Right cardiac atrium (tissue), 5 donors: ENCODE data around the gene FAM83C. TPM values are rescaled to one million over a fixed set of nuclear protein-coding genes. Genes with fewer than 3 reads are reported as not detected.

Experiments
- ATAC-seq, 2 donors: fragments of 200-7000 bp; cut with Tn5 transposase; one replicate each; pipeline versions ENCODE4 v1.8.0 to v1.9.1; 2020; ENCODE audit warnings: moderate library complexity in 2 of 2, mild to moderate bottlenecking in 1 of 2
- DNase-seq, 3 donors: peaks; one replicate each; pipeline ENCODE4 v3.0.0-alpha.2; 2020
- H3K27ac ChIP-seq: one replicate; pipeline ENCODE4 v1.5.1; 2013; ENCODE audit warnings: mild to moderate bottlenecking, low read length, control low read depth, moderate library complexity
- H3K27me3 ChIP-seq: one replicate; pipeline ENCODE4 v1.6.1; 2013; ENCODE audit not compliant: control insufficient read depth, insufficient read depth
- H3K4me1 ChIP-seq: one replicate; pipeline ENCODE4 v1.6.1; 2013; ENCODE audit warnings: low read length; ENCODE audit not compliant: control insufficient read depth, insufficient read depth
- H3K4me3 ChIP-seq: one replicate; pipeline ENCODE4 v1.5.1; 2013; ENCODE audit warnings: low read length, control low read depth
- H3K9me3 ChIP-seq: one replicate; pipeline ENCODE4 v1.6.1; 2013; ENCODE audit warnings: low read length; ENCODE audit not compliant: control insufficient read depth
- WGBS: extraction: QIAGEN DNeasy Blood & Tissue Kit; methylation state at CpG from one replicate; pipeline ENCODE4 v1.1.7; 2013; 5-methylcytosine and 5-hydroxymethylcytosine counted together
- intact Hi-C, 4 donors: fragments of 100-400 bp; cut with DNase I; formaldehyde crosslinking; loops; one replicate each; pipeline versions ENCODE4 v1.11.0 to v1.14.0; 2022 to 2023
- polyA plus RNA-seq: library from polyadenylated mRNA; stranded (reverse); fragments of 200-250 nt; gene quantifications from one replicate; pipeline ENCODE4 v1.2.3, GENCODE V29; 2013
- total RNA-seq, 4 donors: library from RNA; stranded (reverse); fragmentation: NEBNext Ultra II Directional; extraction: Animal tissue kit (Norgen Biotek cat#: 25700); gene quantifications; one replicate each; pipeline ENCODE4 v1.2.1, GENCODE V29; 2021
- donor health status: healthy with polysubstance abuse.
- donor health status: DM: no; HTN: yes; CAD: no.
- donor health status: DM: no; HTN: no; CAD: no.
- donor health status: DM: no; HTN: yes; CAD: no; lungs with severe emphysema.
- donor health status: DM: yes; HTN: yes; CAD: no.

Gene FAM83C
- total and polyA plus RNA-seq, 5 donors: not detected

GRCh38 chr20:35279040-35279439, 13.2 kb downstream of the FAM83C start:
- DNase-seq: no peak
- no peaks in the 10 kb centered on the region for H3K27me3 ChIP-seq
- H3K4me1 ChIP-seq: peaks cover 2% of the 10 kb centered on the region
- ATAC-seq: no peak
- no peak overlapping the region for H3K27ac ChIP-seq
- H3K4me3 ChIP-seq: no peak overlapping the region
- WGBS: 83% methylated on average over 5 of the region's 5 CpGs
- intact Hi-C loops: loop anchor here in 1 of 4 donors (10.0 kb wide), 1 partner anchor 434 kb away; no protein-coding TSS in a partner anchor
- no peaks in the 10 kb centered on the region for H3K9me3 ChIP-seq

GRCh38 chr20:35277531-35278395, 14.5 kb downstream of the FAM83C start, which contains the start of gene MMP24OS:
Gene MMP24OS (minus strand): TSS chr20:35278122. CDS start chr20:35277929, 193 bp downstream.
- Histone ChIP-seq H3K27ac (peak within 1 kb of the TSS; percentile 95), H3K9me3 (no peaks in the 10 kb centered on the region), H3K27me3 (no peaks in the 10 kb centered on the region), H3K4me1 (no peaks in the 10 kb centered on the region), H3K4me3 (peak within 1 kb of the TSS; percentile 77)
- peak; percentile 93 to 97 (median 97) for DNase-seq
- peak; percentile 93 to 97 for ATAC-seq
- intact Hi-C loops: loop anchor here in 1 of 4 donors (10.0 kb wide), 1 partner anchor 433 kb away; no protein-coding TSS in a partner anchor
- WGBS: under 1% methylated on average over 76 of the region's 76 CpGs

GRCh38 chr20:35277127-35277526, 15.1 kb downstream of the FAM83C start:
- peak in 1 of 3 donors; percentile 45 for DNase-seq
- Histone ChIP-seq H3K27ac (peak overlapping the region; percentile 86), H3K27me3 (no peaks in the 10 kb centered on the region), H3K4me1 (no peaks in the 10 kb centered on the region), H3K9me3 (no peaks in the 10 kb centered on the region), H3K4me3 (peak overlapping the region; percentile 77)
- no peak for ATAC-seq
- 8% methylated on average over 10 of the region's 10 CpGs for WGBS
- intact Hi-C loops: loop anchor here in 1 of 4 donors (10.0 kb wide), 1 partner anchor 432 kb away; no protein-coding TSS in a partner anchor

- intact Hi-C loops: loop anchor here in 1 of 4 donors (10.0 kb wide), 1 partner anchor 432 kb away; no protein-coding TSS in a partner anchor
- ATAC-seq (no peak), DNase-seq (peak in 1 of 3 donors; percentile 55)
- WGBS: 89% methylated on average over 6 of the region's 6 CpGs
- Histone ChIP-seq H3K9me3 (no peaks in the 10 kb centered on the region), H3K4me3 (no peak overlapping the region), H3K4me1 (no peaks in the 10 kb centered on the region), H3K27me3 (no peaks in the 10 kb centered on the region), H3K27ac (no peak overlapping the region)
These were observed 15.8 kb downstream of the FAM83C start for GRCh38 chr20:35276408-35276807.

- Histone ChIP-seq H3K9me3 (no peaks in the 10 kb centered on the region), H3K4me1 (no peaks in the 10 kb centered on the region), H3K4me3 (no peak overlapping the region), H3K27ac (no peak overlapping the region), H3K27me3 (no peaks in the 10 kb centered on the region)
- DNase-seq (no peak), ATAC-seq (no peak)
- intact Hi-C loops: loop anchor here in 1 of 4 donors (10.0 kb wide), 1 partner anchor 431 kb away; no protein-coding TSS in a partner anchor
- 88% methylated on average over 12 of the region's 12 CpGs for WGBS
These were observed 16.4 kb downstream of the FAM83C start for GRCh38 chr20:35275741-35276251.

GRCh38 chr20:35274172-35275092, 17.8 kb downstream of the FAM83C start:
- Histone ChIP-seq H3K4me3 (no peak overlapping the region), H3K9me3 (no peaks in the 10 kb centered on the region), H3K27me3 (no peaks in the 10 kb centered on the region), H3K27ac (no peak overlapping the region), H3K4me1 (no peaks in the 10 kb centered on the region)
- DNase-seq: peak in 1 of 3 donors; percentile 65
- 88% methylated on average over 24 of the region's 24 CpGs for WGBS
- intact Hi-C loops: loop anchor here in 1 of 4 donors (10.0 kb wide), 1 partner anchor 430 kb away; no protein-coding TSS in a partner anchor
- no peak for ATAC-seq

GRCh38 chr20:35273449-35274171, 18.6 kb downstream of the FAM83C start:
- H3K4me1 ChIP-seq: no peaks in the 10 kb centered on the region
- H3K27ac ChIP-seq: no peak overlapping the region
- no peak overlapping the region for H3K4me3 ChIP-seq
- H3K27me3 ChIP-seq: no peaks in the 10 kb centered on the region
- 76% methylated on average over 13 of the region's 13 CpGs for WGBS
- DNase-seq (peak in 1 of 3 donors; percentile 65), ATAC-seq (no peak)
- no peaks in the 10 kb centered on the region for H3K9me3 ChIP-seq
- intact Hi-C loops: loop anchor here in 1 of 4 donors (10.0 kb wide), 1 partner anchor 429 kb away; no protein-coding TSS in a partner anchor

GRCh38 chr20:35271904-35272303, 20.3 kb downstream of the FAM83C start:
- H3K27ac ChIP-seq: no peak overlapping the region
- H3K4me3 ChIP-seq: no peak overlapping the region
- no peaks in the 10 kb centered on the region for H3K4me1 ChIP-seq
- H3K27me3 ChIP-seq: no peaks in the 10 kb centered on the region
- 72% methylated on average over 7 of the region's 7 CpGs for WGBS
- ATAC-seq: no peak
- no peaks in the 10 kb centered on the region for H3K9me3 ChIP-seq
- DNase-seq: no peak
- intact Hi-C loops: loop anchor here in 1 of 4 donors (10.0 kb wide), 1 partner anchor 427 kb away; no protein-coding TSS in a partner anchor

- ATAC-seq (no peak), DNase-seq (peak in 1 of 3 donors; percentile 40)
- WGBS: 88% methylated on average over 20 of the region's 20 CpGs
- H3K4me1 ChIP-seq: no peaks in the 10 kb centered on the region
- H3K27ac ChIP-seq: no peak overlapping the region
- no peaks in the 10 kb centered on the region for H3K27me3 ChIP-seq
- intact Hi-C loops: loop anchor here in 1 of 4 donors (10.0 kb wide), 1 partner anchor 426 kb away; no protein-coding TSS in a partner anchor
- no peaks in the 10 kb centered on the region for H3K9me3 ChIP-seq
- no peak overlapping the region for H3K4me3 ChIP-seq
These were observed 20.9 kb downstream of the FAM83C start for GRCh38 chr20:35271073-35271882.
